Keratinocyte (primary cell): ENCODE results near the gene ARID3C. TPM values are rescaled to one million over a fixed set of nuclear protein-coding genes. Genes with fewer than 3 reads are reported as not detected.

ENCODE experiments used
- DNase-seq: peaks from one replicate; pipeline ENCODE4 v3.0.0-alpha.2; 2011; ENCODE audit warnings: low read depth, missing footprints, low spot score
- FAIRE-seq: peaks from 2 replicates; lab custom pipeline; 2011; peaks lifted over from hg19 to GRCh38; lab: Jason Lieb, UNC
- H2AFZ ChIP-seq: 2 replicates; pipeline ENCODE4 v1.6.0; 2012; ENCODE audit warnings: low read length, control low read depth, inconsistent platforms; ENCODE audit not compliant: control insufficient read depth
- H3K27ac ChIP-seq: 2 replicates; pipeline ENCODE4 v1.5.1; 2011; ENCODE audit warnings: low read length; ENCODE audit not compliant: control insufficient read depth, insufficient read depth
- H3K27me3 ChIP-seq: 3 replicates; pipeline ENCODE4 v1.6.0; 2011; ENCODE audit warnings: low read length; ENCODE audit not compliant: control insufficient read depth, insufficient read depth; ENCODE audit errors: extremely low read depth
- H3K36me3 ChIP-seq, 2 experiments: 2 replicates in 1 of 2; 3 replicates in 1 of 2; pipeline ENCODE4 v1.5.1; 2011; ENCODE audit warnings: low read length in 2 of 2, mild to moderate bottlenecking in 1 of 2; ENCODE audit not compliant: control insufficient read depth in 2 of 2, insufficient read depth in 2 of 2; ENCODE audit errors: extremely low read depth in 1 of 2
- H3K4me1 ChIP-seq: 3 replicates; pipeline ENCODE4 v1.5.1; 2011; ENCODE audit warnings: low read length; ENCODE audit not compliant: control insufficient read depth, insufficient read depth; ENCODE audit errors: extremely low read depth
- H3K4me2 ChIP-seq: 3 replicates; pipeline ENCODE4 v1.6.0; 2011; ENCODE audit warnings: low read depth, low read length; ENCODE audit not compliant: control insufficient read depth, insufficient read depth; ENCODE audit errors: extremely low read depth
- H3K4me3 ChIP-seq, 3 experiments: fragments of 200-600 bp in 1 of 3; sonication (generic) in 1 of 3; 2 replicates in 2 of 3; 3 replicates in 1 of 3; pipeline ENCODE4 v1.5.1; 2011 to 2016; ENCODE audit warnings: low read length in 3 of 3, mild to moderate bottlenecking in 3 of 3, control low read depth in 2 of 3, inconsistent platforms in 1 of 3, low read depth in 1 of 3, mixed read lengths in 1 of 3, mixed run types in 1 of 3, moderate library complexity in 1 of 3; ENCODE audit not compliant: control insufficient read depth in 2 of 3, insufficient read depth in 2 of 3; ENCODE audit errors: extremely low read depth in 1 of 3
- H3K79me2 ChIP-seq: 2 replicates; pipeline ENCODE4 v1.6.0; 2012; ENCODE audit warnings: low read length; ENCODE audit not compliant: control insufficient read depth, insufficient read depth
- H3K9ac ChIP-seq: 3 replicates; pipeline ENCODE4 v1.6.0; 2011; ENCODE audit warnings: low read length; ENCODE audit not compliant: control insufficient read depth, insufficient read depth; ENCODE audit errors: extremely low read depth
- H3K9me1 ChIP-seq: 3 replicates; pipeline ENCODE4 v1.6.0; 2011; ENCODE audit warnings: low read length; ENCODE audit not compliant: control insufficient read depth, insufficient read depth; ENCODE audit errors: extremely low read depth
- H3K9me3 ChIP-seq: 2 replicates; pipeline ENCODE4 v1.5.1; 2012; ENCODE audit warnings: low read depth, low read length; ENCODE audit not compliant: control insufficient read depth
- H4K20me1 ChIP-seq: 3 replicates; pipeline ENCODE4 v1.6.0; 2011; ENCODE audit warnings: low read length; ENCODE audit not compliant: control insufficient read depth, insufficient read depth; ENCODE audit errors: extremely low read depth
- EZH2 ChIP-seq: IDR thresholded peaks from one replicate; pipeline ENCODE4 v1.6.1; 2012; ENCODE audit warnings: inconsistent platforms, mild to moderate bottlenecking, low read length, moderate library complexity
- dilution Hi-C: fragments of 300-500 bp; cut with MboI; formaldehyde crosslinking; loops from one replicate; pipeline ENCODE4 v1.7.0; 2020; ENCODE audit warnings: low sequenced_read_pairs; ENCODE audit not compliant: extremely low pct_ligation_motif_present
- polyA plus RNA-seq, 5 experiments: library from polyadenylated mRNA; depleted of rRNA in 3 of 5; stranded (reverse) in 3 of 5; stranded (forward) in 1 of 5; unstranded in 1 of 5; fragments of >200 nt; gene quantifications; 1 replicate in 1 of 5; 2 replicates in 3 of 5; 3 replicates in 1 of 5; pipeline versions ENCODE4 v1.2.1 to v1.2.3, GENCODE V29; 2011 to 2012; ENCODE audit warnings: missing spikeins in 2 of 5, low read depth in 1 of 5, low replicate concordance in 1 of 5
- TF ChIP-seq, protein P1 (sequence below), 3 experiments: IDR thresholded peaks in 1 of 3; conservative IDR thresholded peaks in 1 of 3; optimal IDR thresholded peaks in 1 of 3; 2 replicates in 2 of 3; 3 replicates in 1 of 3; pipeline versions ENCODE3 to v1.5.1; 2011; ENCODE audit warnings: low read length in 3 of 3, mild to moderate bottlenecking in 3 of 3, moderate library complexity in 2 of 3, control low read depth in 1 of 3, inconsistent platforms in 1 of 3; ENCODE audit not compliant: insufficient read depth in 2 of 3; ENCODE audit errors: extremely low read depth in 1 of 3

Gene ARID3C
- polyA plus RNA-seq, 1 donor (not counting 4 experiments of a cell fraction or from before 2014, with no cell fraction given): not detected

- Histone ChIP-seq H3K9me1 (no peaks in the 10 kb centered on the region), H3K79me2 (no peaks in the 10 kb centered on the region), H3K27ac (no peak overlapping the region), H3K27me3 (peaks cover 91% of the 10 kb centered on the region), H4K20me1 (no peaks in the 10 kb centered on the region), H3K4me2 (no peak overlapping the region), H3K4me1 (no peaks in the 10 kb centered on the region), H3K36me3 (no peaks in the 10 kb centered on the region), H2AFZ (no peak overlapping the region), H3K9me3 (peaks cover 3% of the 10 kb centered on the region), H3K9ac (no peak overlapping the region), H3K4me3 (no peak overlapping the region)
- TF ChIP-seq, protein P1, sequence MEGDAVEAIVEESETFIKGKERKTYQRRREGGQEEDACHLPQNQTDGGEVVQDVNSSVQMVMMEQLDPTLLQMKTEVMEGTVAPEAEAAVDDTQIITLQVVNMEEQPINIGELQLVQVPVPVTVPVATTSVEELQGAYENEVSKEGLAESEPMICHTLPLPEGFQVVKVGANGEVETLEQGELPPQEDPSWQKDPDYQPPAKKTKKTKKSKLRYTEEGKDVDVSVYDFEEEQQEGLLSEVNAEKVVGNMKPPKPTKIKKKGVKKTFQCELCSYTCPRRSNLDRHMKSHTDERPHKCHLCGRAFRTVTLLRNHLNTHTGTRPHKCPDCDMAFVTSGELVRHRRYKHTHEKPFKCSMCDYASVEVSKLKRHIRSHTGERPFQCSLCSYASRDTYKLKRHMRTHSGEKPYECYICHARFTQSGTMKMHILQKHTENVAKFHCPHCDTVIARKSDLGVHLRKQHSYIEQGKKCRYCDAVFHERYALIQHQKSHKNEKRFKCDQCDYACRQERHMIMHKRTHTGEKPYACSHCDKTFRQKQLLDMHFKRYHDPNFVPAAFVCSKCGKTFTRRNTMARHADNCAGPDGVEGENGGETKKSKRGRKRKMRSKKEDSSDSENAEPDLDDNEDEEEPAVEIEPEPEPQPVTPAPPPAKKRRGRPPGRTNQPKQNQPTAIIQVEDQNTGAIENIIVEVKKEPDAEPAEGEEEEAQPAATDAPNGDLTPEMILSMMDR (optimal IDR thresholded peaks at IDR 0.05 in 1 of 3, IDR thresholded peaks at IDR 0.05 in 1 of 3, conservative IDR thresholded peaks at IDR 0.05 in 1 of 3; ENCODE audit: extremely low read depth in 1 of 3, insufficient read depth in 2 of 3, low read length in 3 of 3): no peak
- TF ChIP-seq EZH2: no peak
- FAIRE-seq (no peak), DNase-seq (no peak)
- dilution Hi-C loops: no loop called here
Observed at GRCh38 chr9:34587271-34587670, 41.6 kb downstream of the ARID3C start.

- DNase-seq: no peak
- TF ChIP-seq, protein P1 (optimal IDR thresholded peaks at IDR 0.05 in 1 of 3, IDR thresholded peaks at IDR 0.05 in 1 of 3, conservative IDR thresholded peaks at IDR 0.05 in 1 of 3; ENCODE audit: extremely low read depth in 1 of 3, insufficient read depth in 2 of 3, low read length in 3 of 3): no peak
- no peak for TF ChIP-seq EZH2
- H3K4me1 ChIP-seq: no peaks in the 10 kb centered on the region
- dilution Hi-C loops: no loop called here
- H3K4me3 ChIP-seq: no peak overlapping the region
- no peak overlapping the region for H3K9ac ChIP-seq
- peaks cover 83% of the 10 kb centered on the region for H3K27me3 ChIP-seq
- no peak overlapping the region for H2AFZ ChIP-seq
- no peak overlapping the region for H3K4me2 ChIP-seq
- H3K36me3 ChIP-seq: no peaks in the 10 kb centered on the region
- no peaks in the 10 kb centered on the region for H3K79me2 ChIP-seq
- no peak for FAIRE-seq
- H3K9me1 ChIP-seq: no peaks in the 10 kb centered on the region
- H3K27ac ChIP-seq: no peak overlapping the region
- H3K9me3 ChIP-seq: peaks cover 3% of the 10 kb centered on the region
- no peaks in the 10 kb centered on the region for H4K20me1 ChIP-seq
Observed at GRCh38 chr9:34585946-34586669, 42.8 kb downstream of the ARID3C start.
